HEK293 (cell line): ENCODE results near the gene PREX1.

Experiments used
- CTCF ChIP-seq: fragments of 450-650 bp; formaldehyde crosslinking; IDR thresholded peaks from 2 replicates; pipeline ENCODE4 v1.5.1; 2016; ENCODE audit warnings: missing biosample characterization, missing genetic modification characterization
- OVOL3 ChIP-seq: fragments of 450-650 bp; formaldehyde crosslinking; IDR thresholded peaks from 2 replicates; pipeline ENCODE4 v1.5.1; 2016; ENCODE audit warnings: missing biosample characterization, missing genetic modification characterization
- PRDM2 ChIP-seq: fragments of 450-650 bp; formaldehyde crosslinking; IDR thresholded peaks from 2 replicates; pipeline ENCODE4 v1.5.1; 2016; ENCODE audit warnings: missing biosample characterization, missing genetic modification characterization, borderline replicate concordance
- REST ChIP-seq: fragments of 450-650 bp; formaldehyde crosslinking; IDR thresholded peaks from 2 replicates; pipeline ENCODE4 v1.5.1; 2016; ENCODE audit warnings: missing biosample characterization, missing genetic modification characterization
- ZNF544 ChIP-seq: fragments of 450-650 bp; formaldehyde crosslinking; IDR thresholded peaks from 2 replicates; pipeline ENCODE4 v1.5.0; 2017; ENCODE audit warnings: missing biosample characterization, missing genetic modification characterization
- TF ChIP-seq, protein P1 (sequence below): sonication (generic); formaldehyde crosslinking; IDR thresholded peaks from 2 replicates; pipeline ENCODE4 v1.8.1; 2022; ENCODE audit warnings: mild to moderate bottlenecking, moderate library complexity, missing genetic modification reagents

DNA sequence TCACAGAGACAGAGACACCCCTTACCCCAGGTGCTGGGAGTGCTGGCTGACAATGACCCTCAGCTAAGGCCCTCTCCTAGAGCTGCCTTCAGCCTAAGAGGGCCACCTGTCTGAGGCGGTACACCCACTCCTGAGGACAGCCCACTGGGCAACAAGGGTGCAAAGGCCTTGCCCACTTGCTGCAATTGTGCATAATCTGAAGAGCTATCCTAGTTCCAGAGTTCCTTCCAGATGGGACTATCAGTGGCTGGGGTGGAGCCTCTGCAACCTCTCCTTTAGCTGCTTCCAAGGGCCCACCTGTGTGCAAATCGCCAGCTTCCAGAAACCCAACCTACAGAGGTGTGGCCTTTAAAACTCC lies 87.5 kb downstream of the PREX1 start:
- TF ChIP-seq CTCF (no peak), PRDM2 (no peak), REST (tag by site-specific recombination) (no peak), ZNF544 (tag by site-specific recombination) (no peak), OVOL3 (no peak)
- TF ChIP-seq, protein P1, sequence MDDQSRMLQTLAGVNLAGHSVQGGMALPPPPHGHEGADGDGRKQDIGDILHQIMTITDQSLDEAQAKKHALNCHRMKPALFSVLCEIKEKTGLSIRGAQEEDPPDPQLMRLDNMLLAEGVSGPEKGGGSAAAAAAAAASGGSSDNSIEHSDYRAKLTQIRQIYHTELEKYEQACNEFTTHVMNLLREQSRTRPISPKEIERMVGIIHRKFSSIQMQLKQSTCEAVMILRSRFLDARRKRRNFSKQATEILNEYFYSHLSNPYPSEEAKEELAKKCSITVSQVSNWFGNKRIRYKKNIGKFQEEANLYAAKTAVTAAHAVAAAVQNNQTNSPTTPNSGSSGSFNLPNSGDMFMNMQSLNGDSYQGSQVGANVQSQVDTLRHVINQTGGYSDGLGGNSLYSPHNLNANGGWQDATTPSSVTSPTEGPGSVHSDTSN (CRISPR knock-in tag), result no peak
